ENCODE data around the gene P2RY6.
A peak's percentile ranks its signal among the peaks of the same experiment; 100 is the strongest.

The P2RY6 gene

GRCh38 chr11:73280626-73281025 is 8.5 kb downstream of the P2RY6 start:
- TF ChIP-seq CTCF (IDR thresholded peaks at IDR 0.05; ENCODE audit: low read depth, low read length) = no peak
- no peak for DNase-seq
- H3K9me3 ChIP-seq (ENCODE audit: severe bottlenecking) = no peaks in the 10 kb centered on the region
- no peaks in the 10 kb centered on the region for H3K27me3 ChIP-seq (ENCODE audit: insufficient read depth, low read depth, severe bottlenecking)
- H3K36me3 ChIP-seq = no peaks in the 10 kb centered on the region
- H3K27ac ChIP-seq = no peak overlapping the region
- no peak overlapping the region for H3K4me3 ChIP-seq (ENCODE audit: low read depth, low read length)

GRCh38 chr11:73281201-73281741 is 9.1 kb downstream of the P2RY6 start:
- H3K4me3 ChIP-seq (ENCODE audit: low read depth, low read length) = no peak overlapping the region
- H3K27me3 ChIP-seq (ENCODE audit: insufficient read depth, low read depth, severe bottlenecking) = no peaks in the 10 kb centered on the region
- H3K9me3 ChIP-seq (ENCODE audit: severe bottlenecking) = no peaks in the 10 kb centered on the region
- no peak for DNase-seq
- H3K36me3 ChIP-seq = no peaks in the 10 kb centered on the region
- no peak overlapping the region for H3K27ac ChIP-seq
- no peak for TF ChIP-seq CTCF (IDR thresholded peaks at IDR 0.05; ENCODE audit: low read depth, low read length)

GRCh38 chr11:73281796-73282660 is 9.9 kb downstream of the P2RY6 start:
- no peak for TF ChIP-seq CTCF (IDR thresholded peaks at IDR 0.05; ENCODE audit: low read depth, low read length)
- H3K27me3 ChIP-seq (ENCODE audit: insufficient read depth, low read depth, severe bottlenecking) = no peaks in the 10 kb centered on the region
- H3K36me3 ChIP-seq = no peaks in the 10 kb centered on the region
- DNase-seq = no peak
- no peaks in the 10 kb centered on the region for H3K9me3 ChIP-seq (ENCODE audit: severe bottlenecking)
- H3K27ac ChIP-seq = no peak overlapping the region
- no peak overlapping the region for H3K4me3 ChIP-seq (ENCODE audit: low read depth, low read length)

- Histone ChIP-seq H3K9me3 (ENCODE audit: severe bottlenecking) (no peaks in the 10 kb centered on the region), H3K27ac (peak overlapping the region; percentile 34), H3K27me3 (ENCODE audit: insufficient read depth, low read depth, severe bottlenecking) (no peaks in the 10 kb centered on the region), H3K4me3 (ENCODE audit: low read depth, low read length) (no peak overlapping the region), H3K36me3 (no peaks in the 10 kb centered on the region)
- DNase-seq = peak; percentile 64
- no peak for TF ChIP-seq CTCF (IDR thresholded peaks at IDR 0.05; ENCODE audit: low read depth, low read length)
Observed at GRCh38 chr11:73283276-73284000, 11.3 kb downstream of the P2RY6 start.

GRCh38 chr11:73284106-73284505 is 12.0 kb downstream of the P2RY6 start:
- no peak overlapping the region for H3K4me3 ChIP-seq (ENCODE audit: low read depth, low read length)
- DNase-seq = no peak
- H3K36me3 ChIP-seq = no peaks in the 10 kb centered on the region
- H3K27ac ChIP-seq = no peak overlapping the region
- H3K9me3 ChIP-seq (ENCODE audit: severe bottlenecking) = no peaks in the 10 kb centered on the region
- no peaks in the 10 kb centered on the region for H3K27me3 ChIP-seq (ENCODE audit: insufficient read depth, low read depth, severe bottlenecking)
- TF ChIP-seq CTCF (IDR thresholded peaks at IDR 0.05; ENCODE audit: low read depth, low read length) = no peak

All from WERI-Rb-1 (cell line).